ENCODE results near the gene HMMR.

HMMR gene

GRCh38 chr5:163459819-163460561, 442 bp upstream of the HMMR start, which contains the start of gene NUDCD2:
Gene NUDCD2, minus strand, starts transcription at chr5:163460102. Its CDS starts 52 bp downstream, at chr5:163460050.
- DNase-seq: peak; percentile 95

- DNase-seq: no peak
These were observed 2.6 kb downstream of the HMMR start for GRCh38 chr5:163463063-163463435.

GRCh38 chr5:163467682-163468081, 7.2 kb downstream of the HMMR start:
- no peak for DNase-seq

- DNase-seq: no peak
These were observed 13.3 kb downstream of the HMMR start for GRCh38 chr5:163473635-163474243.

GRCh38 chr5:163475411-163475810, 15.0 kb downstream of the HMMR start:
- DNase-seq: no peak

- DNase-seq: no peak
These were observed 17.9 kb downstream of the HMMR start for GRCh38 chr5:163478126-163478981.

- DNase-seq: no peak
These were observed 18.5 kb downstream of the HMMR start for GRCh38 chr5:163478982-163479271.

GRCh38 chr5:163489055-163489744, 28.8 kb downstream of the HMMR start:
- DNase-seq: peak; percentile 23

- DNase-seq: no peak
These were observed 29.3 kb downstream of the HMMR start for GRCh38 chr5:163489745-163490075.

- no peak for DNase-seq
These were observed 35.9 kb downstream of the HMMR start for GRCh38 chr5:163496286-163496685.

GRCh38 chr5:163497315-163497714, 36.9 kb downstream of the HMMR start:
- DNase-seq: no peak

- no peak for DNase-seq
These were observed 38.5 kb downstream of the HMMR start for GRCh38 chr5:163498886-163499285.

GRCh38 chr5:163502521-163502920, 42.1 kb downstream of the HMMR start:
- no peak for DNase-seq

- peak; percentile 25 for DNase-seq
These were observed 43.0 kb downstream of the HMMR start for GRCh38 chr5:163503106-163504078.

GRCh38 chr5:163504079-163504931, 43.9 kb downstream of the HMMR start:
- peak; percentile 40 for DNase-seq

- no peak for DNase-seq
These were observed 44.6 kb downstream of the HMMR start for GRCh38 chr5:163505049-163505367.

- DNase-seq: peak; percentile 95
These were observed 45.1 kb downstream of the HMMR start, which contains the start of gene MAT2B for GRCh38 chr5:163505368-163506094. Gene MAT2B, plus strand, starts transcription at chr5:163505619. Its CDS starts 68 bp downstream, at chr5:163505687.

GRCh38 chr5:163506095-163506457, 45.6 kb downstream of the HMMR start:
- DNase-seq: no peak

GRCh38 chr5:163506726-163507125, 46.3 kb downstream of the HMMR start:
- DNase-seq: no peak

GRCh38 chr5:163508753-163509152, 48.3 kb downstream of the HMMR start:
- DNase-seq: no peak
